Left ventricle myocardium inferior (tissue), 1 donor: ENCODE data around the gene RBM22. TPM values are rescaled to one million over a fixed set of nuclear protein-coding genes. Genes with fewer than 3 reads are reported as not detected.
A peak's percentile ranks its signal among the peaks of the same experiment; 100 is the strongest.

Experiments used
- DNase-seq: peaks from one replicate; pipeline ENCODE4 v3.0.0-alpha.2; 2020
- H3K27ac ChIP-seq: fragments of 200-600 bp; replicated peaks from 2 replicates; pipeline ENCODE4 v1.8.0; 2021
- H3K27me3 ChIP-seq: fragments of 200-600 bp; 2 replicates; pipeline ENCODE4 v1.8.0; 2021; ENCODE audit warnings: low read depth
- H3K36me3 ChIP-seq: fragments of 200-600 bp; 2 replicates; pipeline ENCODE4 v1.8.0; 2021
- H3K4me1 ChIP-seq: fragments of 200-600 bp; 2 replicates; pipeline ENCODE4 v1.8.0; 2021
- H3K4me3 ChIP-seq: fragments of 200-600 bp; 2 replicates; pipeline ENCODE4 v1.8.0; 2021; ENCODE audit warnings: mild to moderate bottlenecking, moderate library complexity
- H3K9me3 ChIP-seq: fragments of 200-600 bp; replicated peaks from 2 replicates; pipeline ENCODE4 v1.8.0; 2021
- intact Hi-C: fragments of 100-400 bp; cut with micrococcal nuclease; formaldehyde crosslinking; loops from one replicate; pipeline ENCODE4 v1.11.0; 2022
- total RNA-seq: library from RNA; stranded (reverse); fragmentation: NEBNext Ultra II Directional; extraction: Animal tissue kit (Norgen Biotek cat#: 25700); gene quantifications from one replicate; pipeline ENCODE4 v1.2.1, GENCODE V29; 2021
- TF ChIP-seq, protein P1 (sequence below): fragments of 200-600 bp; IDR thresholded peaks from 2 replicates; pipeline ENCODE4 v1.8.0; 2021; ENCODE audit warnings: antibody characterized with exemption, mild to moderate bottlenecking, borderline replicate concordance
- donor health status: DM: no; HTN: yes; CAD: no; lungs with severe emphysema.

The RBM22 gene
- total RNA-seq, 1 donor from 2014 or later = 25.2 TPM

DNA sequence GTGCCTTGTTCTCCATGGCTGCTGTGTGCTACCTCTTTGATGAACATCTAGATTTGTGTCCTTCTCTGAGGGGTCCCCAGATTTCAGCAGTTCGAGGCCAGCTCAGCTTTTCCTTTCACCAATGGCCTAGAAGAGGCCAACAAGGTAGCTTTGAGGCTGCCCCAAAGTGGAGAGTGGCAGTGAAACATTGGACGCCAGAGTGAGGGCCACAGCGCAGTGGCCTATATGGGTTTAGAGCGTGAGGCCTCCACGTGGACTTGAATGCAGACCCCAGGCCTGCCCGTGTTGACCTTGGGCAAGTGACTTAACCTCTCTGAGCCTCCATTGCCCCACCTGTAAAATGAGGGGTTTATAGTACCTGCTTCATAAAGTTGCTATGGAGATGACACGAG, 28.0 kb downstream of the RBM22 start:
- intact Hi-C loops = no loop called here
- H3K36me3 ChIP-seq = no peaks in the 10 kb centered on the region
- H3K4me3 ChIP-seq = peak overlapping the region; percentile 75
- H3K27me3 ChIP-seq = no peaks in the 10 kb centered on the region
- H3K27ac ChIP-seq = peak overlapping the region; percentile 88
- DNase-seq = no peak
- TF ChIP-seq, protein P1, sequence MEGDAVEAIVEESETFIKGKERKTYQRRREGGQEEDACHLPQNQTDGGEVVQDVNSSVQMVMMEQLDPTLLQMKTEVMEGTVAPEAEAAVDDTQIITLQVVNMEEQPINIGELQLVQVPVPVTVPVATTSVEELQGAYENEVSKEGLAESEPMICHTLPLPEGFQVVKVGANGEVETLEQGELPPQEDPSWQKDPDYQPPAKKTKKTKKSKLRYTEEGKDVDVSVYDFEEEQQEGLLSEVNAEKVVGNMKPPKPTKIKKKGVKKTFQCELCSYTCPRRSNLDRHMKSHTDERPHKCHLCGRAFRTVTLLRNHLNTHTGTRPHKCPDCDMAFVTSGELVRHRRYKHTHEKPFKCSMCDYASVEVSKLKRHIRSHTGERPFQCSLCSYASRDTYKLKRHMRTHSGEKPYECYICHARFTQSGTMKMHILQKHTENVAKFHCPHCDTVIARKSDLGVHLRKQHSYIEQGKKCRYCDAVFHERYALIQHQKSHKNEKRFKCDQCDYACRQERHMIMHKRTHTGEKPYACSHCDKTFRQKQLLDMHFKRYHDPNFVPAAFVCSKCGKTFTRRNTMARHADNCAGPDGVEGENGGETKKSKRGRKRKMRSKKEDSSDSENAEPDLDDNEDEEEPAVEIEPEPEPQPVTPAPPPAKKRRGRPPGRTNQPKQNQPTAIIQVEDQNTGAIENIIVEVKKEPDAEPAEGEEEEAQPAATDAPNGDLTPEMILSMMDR = no peak
- H3K9me3 ChIP-seq = no peaks in the 10 kb centered on the region
- H3K4me1 ChIP-seq = peaks cover 44% of the 10 kb centered on the region

GRCh38 chr5:150672237-150672883, 28.5 kb downstream of the RBM22 start:
- no peaks in the 10 kb centered on the region for H3K27me3 ChIP-seq
- peaks cover 44% of the 10 kb centered on the region for H3K4me1 ChIP-seq
- DNase-seq = peak; percentile 44
- H3K9me3 ChIP-seq = no peaks in the 10 kb centered on the region
- peak overlapping the region; percentile 75 for H3K4me3 ChIP-seq
- intact Hi-C loops = no loop called here
- H3K36me3 ChIP-seq = no peaks in the 10 kb centered on the region
- TF ChIP-seq, protein P1 = no peak
- H3K27ac ChIP-seq = peak overlapping the region; percentile 88

DNA sequence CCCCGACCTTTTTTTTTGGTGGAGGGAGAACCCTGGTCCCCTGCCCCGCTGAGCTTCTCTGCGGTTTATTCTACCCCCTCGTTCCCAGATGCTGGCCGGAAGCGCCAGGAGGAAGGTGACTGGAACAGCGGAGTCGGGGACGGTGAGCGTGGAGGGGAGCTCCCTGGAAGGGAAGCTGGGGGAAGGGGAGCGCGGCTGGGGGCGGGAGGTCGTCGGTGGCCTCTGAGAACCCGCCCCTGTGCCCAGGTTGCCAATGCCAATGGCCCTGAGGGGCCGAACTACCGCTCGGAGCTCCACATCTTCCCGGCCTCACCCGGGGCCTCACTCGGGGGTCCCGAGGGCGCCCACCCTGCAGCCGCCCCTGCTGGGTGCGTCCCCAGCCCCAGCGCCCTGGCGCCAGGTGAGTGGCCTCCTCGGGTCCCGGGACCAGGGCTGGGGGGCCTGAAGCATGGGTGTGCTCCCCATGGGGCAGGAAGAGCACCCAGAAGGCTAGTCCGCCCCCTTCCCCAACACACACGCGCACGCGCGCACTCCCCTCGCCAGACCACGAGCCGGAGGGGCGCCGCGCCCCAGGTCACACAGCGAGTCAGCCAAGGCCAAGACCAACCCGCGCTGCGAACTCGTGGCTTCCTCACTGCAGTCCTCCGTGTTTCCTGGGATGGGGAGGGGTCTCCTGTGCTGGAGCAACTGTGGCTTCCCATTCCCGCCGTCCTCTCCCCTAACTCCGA, 29.2 kb downstream of the RBM22 start:
- Histone ChIP-seq H3K27me3 (no peaks in the 10 kb centered on the region), H3K4me1 (peaks cover 44% of the 10 kb centered on the region), H3K36me3 (no peaks in the 10 kb centered on the region), H3K4me3 (peak overlapping the region; percentile 75), H3K9me3 (no peaks in the 10 kb centered on the region), H3K27ac (peak overlapping the region; percentile 88)
- no peak for DNase-seq
- intact Hi-C loops = no loop called here
- TF ChIP-seq, protein P1 = no peak

DNA sequence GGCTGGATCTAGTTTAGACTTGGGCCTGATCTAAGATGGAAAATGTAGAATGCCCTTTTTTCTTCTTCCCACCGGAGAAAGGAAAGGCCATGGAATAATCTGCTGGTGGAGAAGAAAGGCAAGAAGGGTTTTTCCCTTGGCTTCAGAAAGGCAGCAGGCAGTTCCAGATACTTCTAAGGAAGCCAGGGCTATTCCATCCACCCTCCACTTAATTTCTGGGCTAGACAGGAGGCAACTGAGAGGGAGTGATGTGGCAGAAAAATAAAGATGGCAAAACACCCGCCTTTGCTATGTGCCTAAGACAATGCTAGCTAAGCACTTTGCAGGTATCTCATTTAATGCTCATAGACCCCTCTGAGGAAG, 29.9 kb downstream of the RBM22 start:
- H3K27me3 ChIP-seq = no peaks in the 10 kb centered on the region
- H3K9me3 ChIP-seq = no peaks in the 10 kb centered on the region
- TF ChIP-seq, protein P1 = no peak
- intact Hi-C loops = no loop called here
- peak overlapping the region; percentile 75 for H3K4me3 ChIP-seq
- H3K36me3 ChIP-seq = no peaks in the 10 kb centered on the region
- H3K4me1 ChIP-seq = peaks cover 44% of the 10 kb centered on the region
- peak overlapping the region; percentile 88 for H3K27ac ChIP-seq
- no peak for DNase-seq

DNA sequence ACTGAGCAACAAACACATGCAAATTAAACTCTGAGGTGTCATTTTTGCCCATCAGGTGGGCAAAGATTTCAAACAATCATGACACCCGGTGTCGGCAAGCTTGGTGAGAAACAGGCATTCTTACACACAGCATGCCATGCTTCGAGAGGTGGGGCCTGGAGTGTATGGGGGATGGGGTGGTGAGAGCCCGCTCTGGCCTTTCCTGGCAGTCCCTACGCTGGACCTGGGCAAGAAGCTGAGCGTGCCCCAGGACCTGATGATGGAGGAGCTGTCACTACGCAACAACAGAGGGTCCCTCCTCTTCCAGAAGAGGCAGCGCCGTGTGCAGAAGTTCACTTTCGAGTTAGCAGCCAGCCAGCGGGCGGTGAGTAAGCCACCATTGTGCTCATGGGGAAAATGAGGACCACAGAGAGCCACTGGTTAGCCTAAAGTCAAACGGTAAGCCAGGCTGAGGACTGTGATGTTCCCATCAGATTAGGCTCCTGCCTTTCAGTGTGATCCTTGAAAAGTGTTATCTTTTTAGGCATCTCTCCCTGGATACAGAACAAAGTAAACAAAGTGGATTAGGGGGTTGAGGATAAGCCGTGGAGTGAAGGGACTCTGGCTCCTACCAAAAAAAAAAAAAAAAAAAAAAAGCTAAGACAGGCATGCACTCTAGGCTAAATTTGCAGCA, 30.5 kb downstream of the RBM22 start:
- intact Hi-C loops = no loop called here
- Histone ChIP-seq H3K27ac (no peak overlapping the region), H3K4me3 (no peak overlapping the region), H3K9me3 (no peaks in the 10 kb centered on the region), H3K27me3 (no peaks in the 10 kb centered on the region), H3K36me3 (no peaks in the 10 kb centered on the region), H3K4me1 (peaks cover 44% of the 10 kb centered on the region)
- DNase-seq = no peak
- TF ChIP-seq, protein P1 = no peak
